ENCODE results near the gene EPB41L2. TPM values are rescaled to one million over a fixed set of nuclear protein-coding genes. Genes with fewer than 3 reads are reported as not detected.

EPB41L2 gene
- total RNA-seq, 2 donors from 2014 or later: 41.9 to 47.2 TPM

DNA sequence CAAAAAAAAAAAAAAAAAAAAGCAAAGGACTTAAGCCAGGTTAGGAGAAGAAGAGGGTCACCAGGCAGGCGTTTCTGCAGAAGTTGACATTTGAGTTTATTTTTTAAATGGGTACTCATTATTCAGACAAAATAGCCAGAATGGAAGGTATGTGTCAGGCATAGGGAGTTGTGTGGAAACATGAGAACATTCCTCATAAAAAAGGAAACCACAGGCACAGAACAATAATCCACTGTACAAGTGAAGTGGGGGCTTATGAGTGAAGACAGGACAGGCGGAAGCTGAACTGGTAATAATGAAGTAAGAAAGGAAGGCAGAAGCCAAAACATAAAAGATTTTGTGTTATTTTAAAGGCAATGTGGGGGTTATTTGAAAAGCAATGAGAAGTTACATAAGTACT is 104.6 kb downstream of the EPB41L2 start:
- TF ChIP-seq, protein P1, sequence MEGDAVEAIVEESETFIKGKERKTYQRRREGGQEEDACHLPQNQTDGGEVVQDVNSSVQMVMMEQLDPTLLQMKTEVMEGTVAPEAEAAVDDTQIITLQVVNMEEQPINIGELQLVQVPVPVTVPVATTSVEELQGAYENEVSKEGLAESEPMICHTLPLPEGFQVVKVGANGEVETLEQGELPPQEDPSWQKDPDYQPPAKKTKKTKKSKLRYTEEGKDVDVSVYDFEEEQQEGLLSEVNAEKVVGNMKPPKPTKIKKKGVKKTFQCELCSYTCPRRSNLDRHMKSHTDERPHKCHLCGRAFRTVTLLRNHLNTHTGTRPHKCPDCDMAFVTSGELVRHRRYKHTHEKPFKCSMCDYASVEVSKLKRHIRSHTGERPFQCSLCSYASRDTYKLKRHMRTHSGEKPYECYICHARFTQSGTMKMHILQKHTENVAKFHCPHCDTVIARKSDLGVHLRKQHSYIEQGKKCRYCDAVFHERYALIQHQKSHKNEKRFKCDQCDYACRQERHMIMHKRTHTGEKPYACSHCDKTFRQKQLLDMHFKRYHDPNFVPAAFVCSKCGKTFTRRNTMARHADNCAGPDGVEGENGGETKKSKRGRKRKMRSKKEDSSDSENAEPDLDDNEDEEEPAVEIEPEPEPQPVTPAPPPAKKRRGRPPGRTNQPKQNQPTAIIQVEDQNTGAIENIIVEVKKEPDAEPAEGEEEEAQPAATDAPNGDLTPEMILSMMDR (IDR thresholded peaks at IDR 0.05): no peak
- H3K27ac ChIP-seq: no peak overlapping the region
- H3K9me3 ChIP-seq: no peaks in the 10 kb centered on the region
- H3K4me1 ChIP-seq: no peaks in the 10 kb centered on the region
- no peak overlapping the region for H3K4me3 ChIP-seq
- no peak for DNase-seq (ENCODE audit: low spot score)
- H3K36me3 ChIP-seq: no peaks in the 10 kb centered on the region
- no peaks in the 10 kb centered on the region for H3K27me3 ChIP-seq

DNA sequence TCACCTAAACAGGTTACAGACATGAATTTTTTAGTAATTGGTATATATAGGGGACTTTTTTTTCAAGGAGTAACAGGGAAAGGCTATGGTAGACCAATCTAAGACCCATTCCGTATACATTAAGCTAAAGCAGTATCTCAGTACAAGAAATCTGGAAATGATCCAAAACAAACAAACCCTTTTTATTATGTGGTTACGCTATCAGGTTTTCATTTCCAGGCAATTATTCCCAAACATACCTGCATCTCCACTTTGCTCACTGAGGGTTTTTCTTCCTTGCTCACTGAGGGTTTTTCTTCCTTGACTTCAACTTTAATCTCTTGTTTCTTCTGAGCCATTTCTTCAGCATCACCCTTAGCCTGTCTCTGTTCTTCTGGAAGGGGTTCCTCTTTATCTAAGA is 107.3 kb downstream of the EPB41L2 start:
- TF ChIP-seq, protein P1 (IDR thresholded peaks at IDR 0.05): no peak
- no peaks in the 10 kb centered on the region for H3K36me3 ChIP-seq
- H3K27ac ChIP-seq: no peak overlapping the region
- DNase-seq (ENCODE audit: low spot score): no peak
- no peak overlapping the region for H3K4me3 ChIP-seq
- no peaks in the 10 kb centered on the region for H3K27me3 ChIP-seq
- H3K9me3 ChIP-seq: no peaks in the 10 kb centered on the region
- no peaks in the 10 kb centered on the region for H3K4me1 ChIP-seq

DNA sequence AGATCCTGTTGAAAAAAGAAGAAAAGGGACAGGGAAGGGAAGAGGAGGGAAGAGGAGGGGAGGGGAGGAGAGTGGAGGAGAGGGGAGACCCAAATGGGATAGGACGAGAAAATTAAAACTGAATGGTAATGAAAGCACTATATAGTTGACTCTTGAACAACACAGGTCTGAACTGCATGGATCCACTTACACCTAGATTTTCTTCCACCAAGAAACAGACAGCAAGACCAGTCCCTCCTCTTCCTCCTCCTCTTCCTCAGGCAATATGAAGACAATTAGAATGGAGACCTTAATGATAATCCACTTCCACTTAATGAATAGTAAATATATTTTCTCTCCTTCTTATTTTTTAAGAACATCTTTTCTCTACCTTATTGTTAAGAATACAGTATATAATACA is 113.5 kb downstream of the EPB41L2 start:
- Histone ChIP-seq H3K4me1 (peaks cover 0 to 14% of the 10 kb centered on the region in 2 donors), H3K27me3 (no peaks in the 10 kb centered on the region), H3K27ac (no peak overlapping the region), H3K4me3 (no peak overlapping the region), H3K9me3 (no peaks in the 10 kb centered on the region), H3K36me3 (no peaks in the 10 kb centered on the region)
- TF ChIP-seq, protein P1 (IDR thresholded peaks at IDR 0.05): no peak
- DNase-seq (ENCODE audit: low spot score): no peak

DNA sequence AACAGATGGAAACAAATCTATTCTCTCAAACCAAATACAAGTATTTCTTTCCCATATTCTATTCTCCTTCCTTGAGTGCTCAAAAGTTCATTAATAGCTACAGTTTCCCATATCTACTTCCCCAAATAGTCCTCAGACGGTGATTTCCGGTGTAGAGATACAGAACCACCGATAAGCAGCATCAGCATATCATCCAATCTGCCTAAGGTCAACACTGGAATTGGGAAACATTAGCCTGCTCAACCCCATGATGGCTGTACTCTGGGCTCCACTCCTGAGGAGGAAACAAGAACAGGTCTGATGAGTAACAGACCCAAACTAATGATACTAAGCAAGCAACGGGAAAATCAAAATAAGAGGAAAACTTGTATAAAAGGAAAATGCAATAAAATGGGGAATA is 115.6 kb downstream of the EPB41L2 start:
- H3K4me3 ChIP-seq: no peak overlapping the region
- H3K27ac ChIP-seq: no peak overlapping the region
- no peaks in the 10 kb centered on the region for H3K9me3 ChIP-seq
- H3K36me3 ChIP-seq: no peaks in the 10 kb centered on the region
- H3K27me3 ChIP-seq: no peaks in the 10 kb centered on the region
- TF ChIP-seq, protein P1 (IDR thresholded peaks at IDR 0.05): no peak
- DNase-seq (ENCODE audit: low spot score): no peak
- peaks cover 0 to 14% of the 10 kb centered on the region in 2 donors for H3K4me1 ChIP-seq

DNA sequence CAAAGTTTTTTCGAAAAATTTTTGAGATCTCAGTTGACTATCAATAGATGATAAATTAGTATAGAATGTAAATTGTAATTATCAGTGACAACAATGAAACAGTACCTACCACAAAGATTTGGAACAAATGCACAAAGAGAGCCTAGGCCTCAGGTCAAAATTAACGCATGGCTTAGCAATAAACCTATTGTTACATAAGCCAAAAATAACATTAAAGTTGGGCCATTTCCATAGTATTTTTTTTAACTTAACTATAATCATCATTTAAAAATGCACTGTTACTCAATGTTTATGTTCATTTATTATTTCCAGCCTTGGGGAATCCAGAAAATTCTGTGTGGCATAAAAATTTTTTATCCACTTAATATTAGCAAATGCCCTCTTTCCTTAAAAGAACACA is 117.0 kb downstream of the EPB41L2 start:
- Histone ChIP-seq H3K9me3 (no peaks in the 10 kb centered on the region), H3K27me3 (no peaks in the 10 kb centered on the region), H3K27ac (no peak overlapping the region), H3K36me3 (no peaks in the 10 kb centered on the region), H3K4me1 (peaks cover 0 to 14% of the 10 kb centered on the region in 2 donors), H3K4me3 (no peak overlapping the region)
- no peak for DNase-seq (ENCODE audit: low spot score)
- TF ChIP-seq, protein P1 (IDR thresholded peaks at IDR 0.05): no peak

DNA sequence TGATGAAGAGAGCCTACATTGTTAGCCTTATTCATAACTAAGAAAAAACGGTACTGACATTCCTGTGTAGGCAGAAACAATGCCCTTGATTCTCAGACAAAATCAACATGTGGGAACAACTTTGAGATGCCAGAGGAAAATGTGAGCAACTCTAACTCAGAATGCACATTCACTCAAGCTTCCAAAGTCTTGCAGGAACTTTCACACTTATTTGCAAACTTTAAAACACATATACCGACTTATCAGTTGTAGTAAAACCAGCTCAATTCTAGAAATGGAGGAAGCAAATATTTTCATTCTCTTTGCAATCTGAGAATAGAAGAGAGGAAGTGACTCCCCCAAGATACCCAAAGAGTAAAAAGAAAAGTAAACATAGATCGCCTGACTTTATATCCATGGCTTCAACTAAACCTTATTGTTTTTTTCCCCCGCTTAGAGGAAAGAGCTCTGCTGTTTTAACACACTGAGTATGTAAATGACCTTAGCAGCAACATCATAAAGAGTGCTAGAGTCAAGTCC is 117.6 kb downstream of the EPB41L2 start:
- H3K27ac ChIP-seq: no peak overlapping the region

More for the DNA sequence above, 117.6 kb downstream of the EPB41L2 start:
- TF ChIP-seq, protein P1 (IDR thresholded peaks at IDR 0.05): no peak
- Histone ChIP-seq H3K4me1 (peaks cover 0 to 14% of the 10 kb centered on the region in 2 donors), H3K36me3 (no peaks in the 10 kb centered on the region), H3K4me3 (no peak overlapping the region), H3K27me3 (no peaks in the 10 kb centered on the region), H3K9me3 (no peaks in the 10 kb centered on the region)
- no peak for DNase-seq (ENCODE audit: low spot score)

Data from right atrium auricular region (tissue), 2 donors.